Measurements from ENCODE around the gene ABHD12B.

GRCh38 chr14:50937800-50938199, 65.9 kb downstream of the ABHD12B start:
- TF ChIP-seq POLR2A (IDR thresholded peaks at IDR 0.05; ENCODE audit: low read length) (no peak), GATA1 (IDR thresholded peaks at IDR 0.05; ENCODE audit: low read depth, low read length) (no peak)
